Inferior parietal cortex (tissue), 1 donor: ENCODE results near the gene KIF16B.
A peak's percentile ranks its signal among the peaks of the same experiment; 100 is the strongest.

Experiments used
- DNase-seq: peaks from one replicate; pipeline ENCODE4 v3.0.0-alpha.2; 2016; ENCODE audit errors: extremely low spot score

KIF16B gene

GRCh38 chr20:16400234-16400633 lies 173.0 kb downstream of the KIF16B start:
- no peak for DNase-seq

DNA sequence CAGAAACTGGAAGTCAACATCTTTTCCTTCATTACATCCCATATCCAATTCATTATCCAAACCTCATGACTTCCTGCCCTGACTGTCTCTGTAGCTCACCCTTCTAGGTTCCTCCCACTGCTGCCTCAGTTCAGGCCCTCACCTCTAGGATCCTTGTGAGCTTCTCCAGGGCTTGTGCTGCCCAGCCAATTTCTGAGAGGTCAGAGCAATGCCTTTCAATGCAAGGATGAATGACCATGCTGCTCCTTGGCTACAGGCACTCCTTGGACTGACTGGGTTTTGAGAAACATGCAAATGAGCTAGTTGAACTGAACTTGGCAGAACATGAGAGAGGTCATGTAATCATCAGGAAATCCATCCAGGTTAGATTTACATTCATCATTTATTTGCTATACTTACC lies 173.4 kb downstream of the KIF16B start:
- no peak for DNase-seq

GRCh38 chr20:16397086-16397485 lies 176.2 kb downstream of the KIF16B start:
- peak; percentile 62 for DNase-seq

GRCh38 chr20:16395366-16395765 lies 177.9 kb downstream of the KIF16B start:
- DNase-seq: no peak

- DNase-seq: no peak
Observed at GRCh38 chr20:16394784-16395183, 178.5 kb downstream of the KIF16B start.

DNA sequence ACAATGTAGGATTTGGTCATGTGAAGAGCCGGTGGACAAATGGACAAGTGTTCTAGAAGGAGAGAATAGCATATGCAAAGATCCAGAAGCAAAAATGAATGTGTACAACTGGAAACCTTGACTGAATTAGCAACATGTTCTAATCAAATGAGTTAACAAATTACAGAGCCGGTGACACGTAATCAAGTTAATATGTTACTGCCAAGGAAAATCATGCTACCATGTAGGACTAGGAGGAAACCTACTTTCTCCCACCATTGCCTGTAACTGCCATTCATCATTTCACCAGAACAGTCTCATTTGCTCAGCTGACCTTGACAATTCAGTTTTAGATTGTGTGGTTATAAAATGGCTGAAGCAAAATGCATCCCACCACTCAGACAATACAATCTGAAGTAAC lies 179.4 kb downstream of the KIF16B start:
- DNase-seq: no peak

DNA sequence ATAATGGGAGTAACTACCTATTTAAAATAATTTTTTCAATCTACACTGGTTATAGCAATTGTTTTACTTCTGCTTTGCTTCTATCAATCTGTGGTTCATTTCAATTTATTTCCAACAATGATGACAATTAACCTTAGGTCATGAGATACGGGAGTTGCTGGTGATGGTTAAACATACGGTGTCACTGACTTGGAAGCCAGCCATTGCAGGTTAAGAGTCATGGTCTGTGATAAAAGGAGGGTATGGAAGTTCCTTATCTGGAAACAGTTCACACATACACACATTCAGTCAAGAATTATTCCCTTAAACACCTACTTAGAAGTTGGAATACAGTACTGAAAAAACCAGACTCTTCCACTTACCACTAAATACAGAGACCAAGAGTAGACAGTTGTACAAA lies 180.0 kb downstream of the KIF16B start:
- no peak for DNase-seq

- no peak for DNase-seq
Observed at GRCh38 chr20:16392346-16392745, 180.9 kb downstream of the KIF16B start.

GRCh38 chr20:16390991-16391390 lies 182.3 kb downstream of the KIF16B start:
- DNase-seq: no peak

DNA sequence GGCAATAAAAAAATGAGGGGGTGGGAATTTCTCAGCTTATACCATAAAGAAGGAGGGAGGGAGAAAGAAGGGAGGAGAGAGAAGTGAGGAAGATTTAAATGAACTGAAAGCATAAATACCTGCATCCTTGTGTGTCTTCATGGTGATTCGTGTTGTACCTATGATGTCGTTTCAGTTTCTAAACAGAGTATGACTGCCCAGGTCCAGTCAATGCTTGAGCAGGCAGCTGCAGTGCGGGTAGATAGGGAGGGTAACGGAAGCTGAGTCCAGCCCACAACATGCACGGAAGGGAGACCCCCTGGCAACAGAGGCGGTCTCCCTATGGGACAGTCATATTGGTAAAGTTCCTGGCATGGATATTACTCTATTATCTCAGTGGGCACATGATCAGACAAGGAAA lies 184.5 kb downstream of the KIF16B start:
- DNase-seq: no peak

DNA sequence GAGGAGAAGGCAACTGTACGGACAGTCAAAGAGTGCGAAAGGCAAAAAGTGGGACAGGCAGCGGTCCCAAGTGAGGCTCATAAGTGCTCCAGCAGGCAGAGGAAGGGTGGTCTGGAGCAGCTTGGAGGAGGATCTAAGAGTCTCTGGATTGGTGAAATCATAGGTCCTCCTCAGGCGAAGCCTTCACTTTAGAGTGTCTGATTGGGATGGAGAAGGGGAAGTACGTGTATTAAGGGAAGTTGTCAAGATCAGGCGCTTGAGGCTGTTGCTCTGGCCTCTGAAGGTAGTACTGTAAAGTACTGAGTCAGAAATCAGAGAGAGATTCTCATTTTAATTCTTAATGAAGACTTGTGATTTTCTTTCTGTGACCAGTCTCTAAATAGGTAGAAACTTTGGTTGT lies 185.6 kb downstream of the KIF16B start:
- DNase-seq: no peak

- DNase-seq: no peak
Observed at GRCh38 chr20:16385891-16386290, 187.4 kb downstream of the KIF16B start.

- no peak for DNase-seq
Observed at GRCh38 chr20:16385462-16385861, 187.8 kb downstream of the KIF16B start.

GRCh38 chr20:16381444-16381843 lies 191.8 kb downstream of the KIF16B start:
- no peak for DNase-seq

GRCh38 chr20:16378712-16379370 lies 194.4 kb downstream of the KIF16B start:
- DNase-seq: no peak

DNA sequence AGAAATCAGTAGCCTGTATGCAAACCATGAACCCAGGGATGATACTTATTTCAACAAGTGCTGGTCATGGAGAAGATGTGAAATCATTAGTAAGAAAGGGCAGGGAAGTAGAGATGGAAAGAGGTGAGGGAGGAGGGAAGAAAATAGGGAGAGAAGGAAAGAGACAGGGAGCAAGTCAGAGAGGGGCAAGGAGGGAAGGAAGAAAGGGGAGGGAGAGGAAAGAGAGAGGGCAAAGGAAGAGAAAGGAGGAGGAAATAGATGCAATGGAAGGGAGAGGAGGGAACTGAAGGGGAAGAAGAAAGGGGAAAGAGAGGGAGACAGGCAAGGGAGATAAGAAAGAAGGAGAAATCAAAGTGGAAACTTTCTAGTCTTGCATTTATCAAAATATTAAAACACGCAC lies 195.1 kb downstream of the KIF16B start:
- DNase-seq: no peak

- DNase-seq: no peak
Observed at GRCh38 chr20:16369441-16369840, 203.8 kb downstream of the KIF16B start.

DNA sequence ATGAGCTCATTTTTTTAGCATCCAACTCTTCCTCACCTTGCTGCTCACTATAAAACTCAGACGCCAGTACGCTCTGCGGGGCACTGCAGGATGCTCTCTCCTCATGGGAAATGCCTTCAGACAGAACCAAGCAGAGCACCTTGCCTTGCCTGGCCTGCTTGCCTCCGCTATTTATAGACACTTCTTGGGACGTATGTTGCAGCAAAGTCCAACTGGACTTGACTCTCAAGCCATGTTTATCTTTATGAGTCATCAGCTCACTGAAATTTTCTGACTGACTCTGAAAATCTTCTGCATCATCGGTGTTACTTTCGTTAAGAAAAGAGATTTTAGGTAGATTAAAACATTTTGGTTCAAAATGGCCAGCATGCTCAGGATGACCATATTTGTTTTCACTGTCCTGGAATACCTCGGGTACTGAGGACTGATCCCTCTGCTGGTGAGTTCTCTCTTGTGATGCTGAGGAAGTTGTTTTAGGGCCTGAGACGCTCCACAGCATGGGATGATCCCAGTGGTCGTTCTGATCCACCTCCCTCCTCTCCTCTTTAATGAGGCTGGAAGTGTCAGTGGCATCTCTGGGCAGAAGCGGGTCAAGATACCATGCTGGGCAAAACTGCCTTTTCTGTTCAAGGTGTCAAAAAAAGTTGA lies 204.5 kb downstream of the KIF16B start:
- no peak for DNase-seq

GRCh38 chr20:16367948-16368560 lies 205.2 kb downstream of the KIF16B start:
- no peak for DNase-seq

GRCh38 chr20:16366529-16366928 lies 206.7 kb downstream of the KIF16B start:
- DNase-seq: no peak

GRCh38 chr20:16364320-16364687 lies 208.9 kb downstream of the KIF16B start:
- no peak for DNase-seq

DNA sequence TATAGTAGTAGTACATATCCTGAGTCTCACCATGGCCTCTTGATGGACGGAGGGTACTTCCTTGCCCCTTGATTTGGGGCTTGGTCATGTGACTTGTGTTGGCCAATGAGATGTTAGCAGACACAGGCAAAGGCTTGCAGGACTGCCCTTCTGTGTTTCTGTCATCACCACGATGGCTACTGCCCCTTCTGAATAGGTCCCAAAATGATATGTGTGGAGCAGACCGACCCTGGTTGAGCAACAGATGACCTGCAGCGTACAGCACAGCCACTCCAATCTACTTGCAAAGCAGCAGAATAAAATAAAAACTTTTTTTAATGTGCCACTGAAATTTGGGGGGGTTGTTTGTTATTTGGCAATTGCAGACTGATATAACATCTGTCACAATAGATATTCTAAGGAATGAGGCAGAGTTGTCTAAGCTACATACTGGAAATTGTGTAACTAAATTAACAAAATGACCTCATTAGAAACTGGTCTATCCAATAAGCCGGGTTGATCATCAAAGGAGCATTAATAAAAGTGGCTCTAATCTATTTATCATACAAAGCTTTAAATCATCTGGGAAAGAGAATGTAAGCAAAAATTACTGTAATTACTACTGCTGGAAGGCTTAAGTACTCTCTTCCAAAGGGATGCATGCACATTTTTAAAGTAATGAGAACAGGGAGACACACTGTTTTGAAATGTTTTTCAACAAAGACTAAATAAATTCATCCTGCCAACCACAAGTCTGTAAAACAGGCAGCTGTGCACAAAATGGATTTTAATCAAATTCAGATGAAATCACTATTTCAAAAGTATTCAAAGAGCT lies 209.5 kb downstream of the KIF16B start:
- no peak for DNase-seq

- DNase-seq: no peak
Observed at GRCh38 chr20:16362642-16363041, 210.6 kb downstream of the KIF16B start.
